Measurements from ENCODE around the gene BRIP1.
"Not testable (repeated sequence)": the region's sequence is repeated elsewhere in the genome, so short reads cannot be mapped to it uniquely, and the experiment has no call there.

- TF ChIP-seq CTCF, POLR2AphosphoS5, POLR2A, EP300 (IDR thresholded peaks at IDR 0.05): not testable (repeated sequence)
Observed at GRCh38 chr17:61727798-61728197, 135.5 kb downstream of the BRIP1 start.

All from stomach (tissue), 4 donors.